GM12878 (cell line): Measurements from ENCODE around the gene CENPP. TPM values are rescaled to one million over a fixed set of nuclear protein-coding genes. Genes with fewer than 3 reads are reported as not detected.

Source experiments
- ATAC-seq: fragments of 200-7000 bp; cut with Tn5 transposase; 3 replicates; pipeline ENCODE4 v1.9.1; 2020; ENCODE audit warnings: mild to moderate bottlenecking, moderate library complexity
- BruUV-seq: library from RNA; stranded (reverse); fragments of 400-500 nt; replicated peaks from 2 replicates; lab custom pipeline; 2021; lab: Mats Ljungman, UMichigan
- CTCF ChIA-PET: fragments of 300-600 bp; sonication (Branson Sonifier 250); formaldehyde crosslinking; extraction: SDS; loops from one replicate; lab custom pipeline; 2021; ENCODE audit warnings: inconsistent platforms; lab: Yijun Ruan, JAX
- POLR2A ChIA-PET: fragments of 350-600 bp; formaldehyde crosslinking; extraction: SDS; loops from one replicate; lab custom pipeline; 2021; ENCODE audit warnings: inconsistent platforms; lab: Charles Lee
- RAD21 ChIA-PET: fragments of 300-600 bp; sonication (Branson Sonifier 250); formaldehyde crosslinking; loops from one replicate; lab custom pipeline; 2023; ENCODE audit warnings: antibody characterized with exemption; ENCODE audit not compliant: unreplicated experiment; lab: Charles Lee
- SMC1A ChIA-PET: fragments of 300-600 bp; sonication (Branson Sonifier 250); formaldehyde crosslinking; loops from one replicate; lab custom pipeline; 2023; ENCODE audit not compliant: unreplicated experiment, uncharacterized antibody; lab: Charles Lee
- DNase-seq: peaks from one replicate; pipeline ENCODE4 v3.0.0-alpha.2; 2011; ENCODE audit warnings: low read depth, low spot score
- FAIRE-seq: peaks from 3 replicates; lab custom pipeline; 2011; peaks lifted over from hg19 to GRCh38; lab: Jason Lieb, UNC
- H2AFZ ChIP-seq: 2 replicates; pipeline ENCODE4 v1.6.0; 2011; ENCODE audit warnings: low read depth, low read length, control low read depth; ENCODE audit not compliant: control insufficient read depth
- H3K27ac ChIP-seq: 2 replicates; pipeline ENCODE4 v1.5.1; 2011; ENCODE audit warnings: control low read depth; ENCODE audit not compliant: control insufficient read depth, insufficient read depth
- H3K27me3 ChIP-seq, 2 experiments: replicated peaks in 1 of 2; 2 replicates each; pipeline versions ENCODE4 v1.6.0 to v1.6.1; 2011; ENCODE audit warnings: low read length in 1 of 2; ENCODE audit not compliant: control insufficient read depth in 2 of 2, insufficient read depth in 2 of 2
- H3K36me3 ChIP-seq, 2 experiments: 2 replicates each; pipeline ENCODE4 v1.5.1; 2011; ENCODE audit warnings: low read length in 1 of 2; ENCODE audit not compliant: control insufficient read depth in 2 of 2, insufficient read depth in 2 of 2
- H3K4me1 ChIP-seq: 2 replicates; pipeline ENCODE4 v1.6.1; 2011; ENCODE audit warnings: mild to moderate bottlenecking, low read length, moderate library complexity, mixed read lengths; ENCODE audit not compliant: control insufficient read depth, insufficient read depth
- H3K4me2 ChIP-seq: 2 replicates; pipeline ENCODE4 v1.6.0; 2011; ENCODE audit warnings: control low read depth; ENCODE audit not compliant: control insufficient read depth, insufficient read depth
- H3K4me3 ChIP-seq: fragments of 200-600 bp; sonication (generic); 2 replicates; pipeline ENCODE4 v1.5.1; 2016
- H3K79me2 ChIP-seq: 2 replicates; pipeline ENCODE4 v1.6.0; 2011; ENCODE audit warnings: low read length; ENCODE audit not compliant: control insufficient read depth, insufficient read depth
- H3K9ac ChIP-seq: 2 replicates; pipeline ENCODE4 v1.8.0; 2011; ENCODE audit warnings: low read length, control low read depth, mixed read lengths; ENCODE audit not compliant: control insufficient read depth, insufficient read depth
- H3K9me3 ChIP-seq: replicated peaks from 3 replicates; pipeline ENCODE4 v1.5.1; 2011; ENCODE audit warnings: mild to moderate bottlenecking, low read length; ENCODE audit not compliant: control insufficient read depth, insufficient read depth
- H4K20me1 ChIP-seq: 2 replicates; pipeline ENCODE4 v1.6.0; 2011; ENCODE audit not compliant: control insufficient read depth, insufficient read depth
- ATF7 ChIP-seq: fragments of 450-650 bp; IDR thresholded peaks from 2 replicates; pipeline ENCODE4 v1.6.1; 2016; ENCODE audit warnings: low read depth, mild to moderate bottlenecking
- BRCA1 ChIP-seq: IDR thresholded peaks from 2 replicates; pipeline ENCODE4 v1.6.1; 2011; ENCODE audit warnings: low read depth, low read length, improper control_type of control experiment
- CBX3 ChIP-seq: fragments of 200-600 bp; sonication (generic); IDR thresholded peaks from 2 replicates; pipeline ENCODE4 v1.6.1; 2016; ENCODE audit warnings: low read depth, borderline replicate concordance
- ETV6 ChIP-seq, 2 experiments: fragments of 450-650 bp in 1 of 2; IDR thresholded peaks in 1 of 2; conservative IDR thresholded peaks in 1 of 2; 2 replicates each; pipeline ENCODE4 v1.6.1; 2014; ENCODE audit warnings: antibody characterized with exemption in 1 of 2, borderline replicate concordance in 1 of 2, low read depth in 1 of 2, mild to moderate bottlenecking in 1 of 2, moderate library complexity in 1 of 2
- NR2C1 ChIP-seq: fragments of 450-650 bp; IDR thresholded peaks from 2 replicates; pipeline ENCODE4 v1.6.1; 2017; ENCODE audit warnings: antibody characterized with exemption, mild to moderate bottlenecking, moderate library complexity
- PKNOX1 ChIP-seq: fragments of 450-650 bp; IDR thresholded peaks from 2 replicates; pipeline ENCODE4 v1.6.1; 2016; ENCODE audit warnings: mild to moderate bottlenecking
- RELA ChIP-seq: fragments of 450-650 bp; IDR thresholded peaks from 2 replicates; pipeline ENCODE4 v1.8.0; 2014; ENCODE audit warnings: borderline replicate concordance; ENCODE audit not compliant: partially characterized antibody
- SUPT20H ChIP-seq: IDR thresholded peaks from 2 replicates; pipeline ENCODE4 v1.6.1; 2011; ENCODE audit warnings: low read depth, mild to moderate bottlenecking, low read length, moderate library complexity, borderline replicate concordance; ENCODE audit not compliant: control insufficient read depth
- ZSCAN29 ChIP-seq: fragments of 450-650 bp; IDR thresholded peaks from 2 replicates; pipeline ENCODE4 v1.6.1; 2017; ENCODE audit warnings: mild to moderate bottlenecking, moderate library complexity
- WGBS: methylation state at CpG from one replicate; pipeline ENCODE4 v1.1.6; 2016; ENCODE audit warnings: low lambda C conversion rate; ENCODE audit not compliant: insufficient replicate concordance, insufficient coverage; ENCODE audit errors: missing lambda C conversion rate; 5-methylcytosine and 5-hydroxymethylcytosine counted together
- in situ Hi-C: fragments of 300-500 bp; cut with MboI; formaldehyde crosslinking; loops from 9 replicates; pipeline ENCODE4 v1.14.3; 2018; ENCODE audit warnings: mixed read lengths
- intact Hi-C: fragments of 100-400 bp; cut with micrococcal nuclease; formaldehyde crosslinking; loops from one replicate; pipeline ENCODE4 v1.14.2; 2022; ENCODE audit not compliant: unreplicated experiment
- polyA plus RNA-seq, 11 experiments: library from polyadenylated mRNA; depleted of rRNA in 4 of 11; unstranded in 6 of 11; stranded (reverse) in 5 of 11; fragments of >200 nt; fragmentation: Nextera tagmentation in 4 of 11; fragmentation: Illumina TruSeq in 1 of 11; extraction: Ambion mirVana in 4 of 11; extraction: Trizol in 1 of 11; gene quantifications; 1 replicate in 1 of 11; 2 replicates in 10 of 11; pipeline versions ENCODE4 v1.2.1 to v1.2.3, GENCODE V29; 2011 to 2016; ENCODE audit warnings: inconsistent platforms in 2 of 11, missing spikeins in 2 of 11, low read depth in 1 of 11
- total RNA-seq, 4 experiments: library from RNA; depleted of rRNA in 3 of 4; stranded (reverse); fragments of >200 nt in 3 of 4; fragmentation: Illumina TruSeq in 1 of 4; extraction: Trizol in 1 of 4; gene quantifications; 2 replicates each; pipeline versions ENCODE4 v1.2.1 to v1.2.3, GENCODE V29; 2013 to 2021
- TF ChIP-seq, protein P1 (sequence below): fragments of 450-650 bp; IDR thresholded peaks from 2 replicates; pipeline ENCODE4 v1.6.1; 2017; ENCODE audit warnings: mild to moderate bottlenecking, low read depth, inconsistent platforms; ENCODE audit not compliant: poor library complexity, severe bottlenecking
- TF ChIP-seq, protein P2 (sequence below): fragments of 450-650 bp; formaldehyde crosslinking; IDR thresholded peaks from 2 replicates; pipeline ENCODE4 v1.4.0; 2022; ENCODE audit warnings: mild to moderate bottlenecking, moderate library complexity

CENPP gene
- total and polyA plus RNA-seq, 10 of the 15 experiments (the other 5 are each of a cell fraction or from before 2014, with no cell fraction given): 9.4 to 31.4 (median 19.8) TPM

- no peaks in the 10 kb centered on the region for H4K20me1 ChIP-seq
- TF ChIP-seq PKNOX1: no peak
- no peak for TF ChIP-seq ATF7
- TF ChIP-seq, protein P1, sequence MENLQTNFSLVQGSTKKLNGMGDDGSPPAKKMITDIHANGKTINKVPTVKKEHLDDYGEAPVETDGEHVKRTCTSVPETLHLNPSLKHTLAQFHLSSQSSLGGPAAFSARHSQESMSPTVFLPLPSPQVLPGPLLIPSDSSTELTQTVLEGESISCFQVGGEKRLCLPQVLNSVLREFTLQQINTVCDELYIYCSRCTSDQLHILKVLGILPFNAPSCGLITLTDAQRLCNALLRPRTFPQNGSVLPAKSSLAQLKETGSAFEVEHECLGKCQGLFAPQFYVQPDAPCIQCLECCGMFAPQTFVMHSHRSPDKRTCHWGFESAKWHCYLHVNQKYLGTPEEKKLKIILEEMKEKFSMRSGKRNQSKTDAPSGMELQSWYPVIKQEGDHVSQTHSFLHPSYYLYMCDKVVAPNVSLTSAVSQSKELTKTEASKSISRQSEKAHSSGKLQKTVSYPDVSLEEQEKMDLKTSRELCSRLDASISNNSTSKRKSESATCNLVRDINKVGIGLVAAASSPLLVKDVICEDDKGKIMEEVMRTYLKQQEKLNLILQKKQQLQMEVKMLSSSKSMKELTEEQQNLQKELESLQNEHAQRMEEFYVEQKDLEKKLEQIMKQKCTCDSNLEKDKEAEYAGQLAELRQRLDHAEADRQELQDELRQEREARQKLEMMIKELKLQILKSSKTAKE: no peak
- no peak for TF ChIP-seq ZSCAN29
- TF ChIP-seq CBX3: no peak
- no peak for TF ChIP-seq BRCA1
- no peak for TF ChIP-seq RELA
- TF ChIP-seq, protein P2, sequence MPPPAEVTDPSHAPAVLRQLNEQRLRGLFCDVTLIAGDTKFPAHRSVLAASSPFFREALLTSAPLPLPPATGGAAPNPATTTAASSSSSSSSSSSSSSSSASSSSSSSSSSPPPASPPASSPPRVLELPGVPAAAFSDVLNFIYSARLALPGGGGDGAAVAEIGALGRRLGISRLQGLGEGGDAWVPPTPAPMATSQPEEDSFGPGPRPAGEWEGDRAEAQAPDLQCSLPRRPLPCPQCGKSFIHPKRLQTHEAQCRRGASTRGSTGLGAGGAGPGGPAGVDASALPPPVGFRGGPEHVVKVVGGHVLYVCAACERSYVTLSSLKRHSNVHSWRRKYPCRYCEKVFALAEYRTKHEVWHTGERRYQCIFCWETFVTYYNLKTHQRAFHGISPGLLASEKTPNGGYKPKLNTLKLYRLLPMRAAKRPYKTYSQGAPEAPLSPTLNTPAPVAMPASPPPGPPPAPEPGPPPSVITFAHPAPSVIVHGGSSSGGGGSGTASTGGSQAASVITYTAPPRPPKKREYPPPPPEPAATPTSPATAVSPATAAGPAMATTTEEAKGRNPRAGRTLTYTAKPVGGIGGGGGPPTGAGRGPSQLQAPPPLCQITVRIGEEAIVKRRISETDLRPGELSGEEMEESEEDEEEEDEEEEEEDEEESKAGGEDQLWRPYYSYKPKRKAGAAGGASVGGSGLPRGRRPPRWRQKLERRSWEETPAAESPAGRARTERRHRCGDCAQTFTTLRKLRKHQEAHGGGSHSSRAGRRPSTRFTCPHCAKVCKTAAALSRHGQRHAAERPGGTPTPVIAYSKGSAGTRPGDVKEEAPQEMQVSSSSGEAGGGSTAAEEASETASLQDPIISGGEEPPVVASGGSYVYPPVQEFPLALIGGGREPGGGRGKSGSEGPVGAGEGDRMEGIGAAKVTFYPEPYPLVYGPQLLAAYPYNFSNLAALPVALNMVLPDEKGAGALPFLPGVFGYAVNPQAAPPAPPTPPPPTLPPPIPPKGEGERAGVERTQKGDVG (CRISPR knock-in tag): no peak
- no peak for TF ChIP-seq ETV6 (conservative IDR thresholded peaks at IDR 0.05 in 1 of 2, IDR thresholded peaks at IDR 0.05 in 1 of 2; ENCODE audit: borderline replicate concordance in 1 of 2, low read depth in 1 of 2)
- TF ChIP-seq SUPT20H: no peak
- TF ChIP-seq NR2C1: no peak
- no peaks in the 10 kb centered on the region for H3K36me3 ChIP-seq
- H3K4me1 ChIP-seq: no peaks in the 10 kb centered on the region
- SMC1A ChIA-PET: no interaction called here
- no peak overlapping the region for H2AFZ ChIP-seq
- H3K79me2 ChIP-seq: no peaks in the 10 kb centered on the region
- in situ Hi-C loops: no loop called here
- POLR2A ChIA-PET: no interaction called here
- H3K4me3 ChIP-seq: no peak overlapping the region
- no peak overlapping the region for H3K4me2 ChIP-seq
- no peak for DNase-seq
- no peak overlapping the region for H3K27ac ChIP-seq
- RAD21 ChIA-PET: no interaction called here
- no peaks in the 10 kb centered on the region for H3K27me3 ChIP-seq
- ATAC-seq: no peak
- intact Hi-C loops: no loop called here
- no peak overlapping the region for H3K9ac ChIP-seq
- CTCF ChIA-PET: no interaction called here
- WGBS: 97% methylated on average over 4 of the region's 4 CpGs
- BruUV-seq: no TSS peak
- H3K9me3 ChIP-seq: no peaks in the 10 kb centered on the region
- no peak for FAIRE-seq
Measured at GRCh38 chr9:92385953-92386352, 60.2 kb downstream of the CENPP start.
